Prostate gland (tissue), 2 donors: Measurements from ENCODE around the gene NR2C2.

Experiments
- CTCF ChIP-seq, 4 experiments: fragments of 200-600 bp in 2 of 4; fragments of 450-650 bp in 2 of 4; sonication (generic) in 2 of 4; IDR thresholded peaks; 1 replicate in 3 of 4; 2 replicates in 1 of 4; pipeline ENCODE4 v1.5.1; 2016 to 2019; ENCODE audit warnings: antibody characterized with exemption in 4 of 4, mild to moderate bottlenecking in 2 of 4, moderate library complexity in 2 of 4
- POLR2A ChIP-seq: fragments of 450-650 bp; IDR thresholded peaks from one replicate; pipeline ENCODE4 v1.6.1; 2016; ENCODE audit warnings: antibody characterized with exemption, mild to moderate bottlenecking

DNA sequence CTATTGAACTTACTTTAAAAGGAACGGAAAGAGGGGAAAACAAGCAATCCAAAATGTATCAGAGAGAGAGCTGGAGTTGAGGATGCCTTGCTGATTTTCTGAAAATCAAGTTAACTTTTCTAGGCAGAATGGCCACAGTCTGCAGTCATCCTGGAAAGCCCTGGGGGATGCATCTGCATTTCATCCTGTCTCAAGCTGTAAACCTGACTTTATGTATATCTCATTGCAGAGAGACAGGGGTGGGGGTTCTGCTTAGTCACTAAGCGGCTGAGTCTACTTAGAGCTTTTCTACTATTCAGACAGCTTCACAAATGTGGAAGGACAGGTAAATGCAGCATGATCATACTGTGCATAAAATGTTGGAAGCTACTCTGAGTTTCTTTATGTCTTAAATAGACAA lies 76.3 kb downstream of the NR2C2 start:
- TF ChIP-seq CTCF (IDR thresholded peaks at IDR 0.05) (no peak), POLR2A (no peak)
